GM18507 (cell line): ENCODE results near the gene LSM14A.

ENCODE experiments used
- DNase-seq: peaks from one replicate; pipeline ENCODE4 v3.0.0; 2011; ENCODE audit warnings: low read depth; ENCODE audit not compliant: insufficient read length; ENCODE audit errors: extremely low spot score
- FAIRE-seq: peaks from 2 replicates; lab custom pipeline; 2011; peaks lifted over from hg19 to GRCh38; lab: Jason Lieb, UNC

LSM14A gene

DNA sequence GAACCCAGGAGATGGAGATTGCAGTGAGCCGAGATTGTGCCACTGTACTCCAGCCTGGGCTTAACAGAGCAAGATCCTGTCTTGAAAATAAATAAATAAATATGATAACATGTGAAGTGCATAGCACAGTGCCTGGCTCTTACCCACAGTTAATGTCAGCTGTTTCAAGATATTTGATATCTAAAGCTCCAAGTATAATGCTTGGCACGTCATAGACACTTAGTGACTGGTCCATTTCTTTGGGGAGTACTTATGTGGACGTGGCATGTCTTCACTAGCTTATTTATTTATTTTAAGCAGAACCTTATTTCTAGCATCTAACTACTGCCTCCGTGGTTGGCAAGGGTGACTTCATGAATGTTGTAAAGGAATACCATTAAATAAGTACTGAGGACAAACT lies 100.8 kb downstream of the LSM14A start:
- no peak for FAIRE-seq
- DNase-seq: no peak

- FAIRE-seq (no peak), DNase-seq (no peak)
Measured at GRCh38 chr19:34274284-34274826, 102.1 kb downstream of the LSM14A start.

DNA sequence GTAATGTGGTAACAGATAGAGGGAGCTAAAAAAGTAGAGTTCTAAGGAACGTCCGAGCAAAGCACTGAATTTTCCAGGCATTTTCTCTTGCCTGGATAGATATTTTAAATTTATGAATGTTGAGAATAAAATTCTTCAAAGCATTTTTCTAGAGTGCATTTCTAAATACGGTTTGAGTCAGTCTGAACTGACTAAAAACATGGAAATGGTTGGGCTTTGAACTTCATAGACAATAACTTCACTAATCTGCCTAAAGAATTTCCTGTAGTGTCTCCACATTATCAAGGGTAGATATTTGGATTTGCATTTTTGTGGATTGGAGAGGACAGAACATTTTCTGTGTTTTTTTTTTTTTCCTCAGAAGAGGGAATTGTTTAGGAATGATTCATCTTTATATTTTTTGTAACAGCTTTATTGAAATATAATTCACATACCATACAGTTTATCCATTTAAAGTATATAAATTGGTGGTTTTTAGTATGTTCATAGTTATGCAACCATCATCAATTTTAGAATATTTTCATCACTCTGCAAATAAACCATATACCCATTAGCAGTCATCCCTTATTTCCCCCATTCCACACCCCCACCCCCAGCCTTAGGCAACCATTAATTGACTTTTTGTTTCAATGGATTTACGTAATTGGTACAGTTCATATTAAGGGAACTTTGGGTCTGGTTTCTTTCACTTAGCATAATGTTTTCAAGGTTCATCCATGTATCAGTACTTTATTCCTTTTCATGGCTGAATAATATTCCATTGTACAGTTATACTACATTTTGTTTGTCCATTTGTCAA lies 102.7 kb downstream of the LSM14A start:
- FAIRE-seq (no peak), DNase-seq (no peak)

DNA sequence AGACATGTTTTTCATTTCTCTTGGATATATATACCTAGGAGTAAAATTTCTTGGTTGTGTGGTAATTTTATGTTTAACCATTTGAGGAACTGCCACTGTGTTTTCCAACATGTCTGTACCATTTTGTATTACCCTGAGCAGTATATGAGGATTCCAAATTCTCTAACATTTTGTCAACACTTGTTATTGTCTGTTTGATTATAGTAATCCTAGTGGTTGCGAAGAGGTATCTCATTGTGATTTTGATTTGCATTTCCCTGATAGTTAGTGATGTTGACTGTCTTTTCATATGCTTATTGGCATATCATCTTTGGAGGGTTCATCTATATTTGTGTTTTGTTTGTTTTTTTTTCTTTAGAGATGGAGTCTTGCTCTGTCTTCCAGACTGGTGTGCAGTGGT lies 103.4 kb downstream of the LSM14A start:
- FAIRE-seq (no peak), DNase-seq (no peak)

DNA sequence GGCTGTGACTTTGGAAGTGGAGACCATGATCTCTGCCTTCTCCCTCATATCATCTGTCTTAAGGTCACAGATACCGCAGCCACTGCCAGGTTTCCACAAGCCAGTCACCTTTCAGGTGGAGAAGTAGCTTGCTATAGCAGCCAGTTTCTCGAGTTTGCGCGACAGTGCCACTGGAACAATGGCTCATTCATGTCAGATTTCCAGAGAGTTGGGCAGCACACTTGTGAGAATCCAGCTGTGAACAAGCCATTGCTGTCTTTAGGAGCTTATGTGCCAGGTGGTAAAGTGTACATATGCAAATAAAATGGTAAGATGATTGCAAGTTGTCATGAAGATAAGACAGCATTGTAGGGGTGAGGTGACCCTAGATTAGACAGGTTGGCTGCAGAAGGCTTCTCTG lies 104.3 kb downstream of the LSM14A start:
- no peak for FAIRE-seq

GRCh38 chr19:34277244-34277643 lies 104.9 kb downstream of the LSM14A start:
- no peak for DNase-seq
- FAIRE-seq: no peak

More for the DNA sequence above, 104.3 kb downstream of the LSM14A start:
- DNase-seq: no peak

GRCh38 chr19:34278783-34279182 lies 106.5 kb downstream of the LSM14A start:
- DNase-seq (no peak), FAIRE-seq (no peak)
